K562 (cell line): Measurements from ENCODE around the gene TAF1B. TPM values are rescaled to one million over a fixed set of nuclear protein-coding genes. Genes with fewer than 3 reads are reported as not detected.
A peak's percentile ranks its signal among the peaks of the same experiment; 100 is the strongest.

Source experiments
- ATAC-seq: fragments of 200-7000 bp; cut with Tn5 transposase; 3 replicates; pipeline ENCODE4 v1.9.1; 2020; ENCODE audit warnings: moderate library complexity
- BruUV-seq: library from RNA; stranded (reverse); fragments of 400-500 nt; replicated peaks from 2 replicates; lab custom pipeline; 2021; lab: Mats Ljungman, UMichigan
- CTCF ChIA-PET: fragments of 300-600 bp; formaldehyde crosslinking; extraction: SDS; loops from one replicate; lab custom pipeline; 2021; ENCODE audit warnings: low intra/inter-chr PET ratio; lab: Yijun Ruan, JAX
- POLR2A ChIA-PET: fragments of 300-600, 350-650 bp; sonication (Branson Sonifier 250); formaldehyde crosslinking; extraction: SDS; loops from one replicate; lab custom pipeline; 2021; ENCODE audit warnings: antibody characterized with exemption, inconsistent platforms; lab: Yijun Ruan, JAX
- DNase-seq, 4 experiments: peaks; one replicate each; pipeline versions ENCODE4 v3.0.0 to v3.0.0-alpha.2; 2011 to 2018; ENCODE audit warnings: low spot score in 3 of 4, mixed read lengths in 3 of 4; ENCODE audit errors: extremely low read depth in 1 of 4
- FAIRE-seq: peaks from 2 replicates; lab custom pipeline; 2011; peaks lifted over from hg19 to GRCh38; lab: Jason Lieb, UNC
- H2AFZ ChIP-seq: 2 replicates; pipeline ENCODE4 v1.6.0; 2011; ENCODE audit warnings: low read depth, low read length, control low read depth, inconsistent platforms
- H3K27ac ChIP-seq: fragments of 200-600 bp; 3 replicates; pipeline ENCODE4 v1.8.0; 2011; ENCODE audit warnings: low read depth, mild to moderate bottlenecking, control low read depth, inconsistent platforms, low read length, moderate library complexity, mixed read lengths; ENCODE audit errors: extremely low read depth
- H3K27me3 ChIP-seq, 2 experiments: fragments of 300-600 bp in 1 of 2; 2 replicates in 1 of 2; 3 replicates in 1 of 2; pipeline versions ENCODE4 v1.6.0 to v1.8.0; 2011; ENCODE audit warnings: inconsistent platforms in 2 of 2, low read length in 2 of 2, mild to moderate bottlenecking in 1 of 2, mixed read lengths in 1 of 2, moderate library complexity in 1 of 2; ENCODE audit not compliant: control insufficient read depth in 2 of 2, insufficient read depth in 2 of 2
- H3K36me3 ChIP-seq: fragments of 300-600 bp; 3 replicates; pipeline ENCODE4 v1.8.0; 2011; ENCODE audit warnings: mild to moderate bottlenecking, low read length, inconsistent platforms; ENCODE audit not compliant: control insufficient read depth, insufficient read depth
- H3K4me1 ChIP-seq, 2 experiments: fragments of 200-600 bp in 1 of 2; replicated peaks in 1 of 2; 2 replicates in 1 of 2; 3 replicates in 1 of 2; pipeline versions ENCODE4 v1.5.1 to v1.8.0; 2011; ENCODE audit warnings: inconsistent platforms in 2 of 2, low read length in 2 of 2, mild to moderate bottlenecking in 1 of 2, mixed read lengths in 1 of 2, moderate library complexity in 1 of 2; ENCODE audit not compliant: control insufficient read depth in 2 of 2, insufficient read depth in 2 of 2
- H3K4me2 ChIP-seq: 2 replicates; pipeline ENCODE4 v1.6.1; 2011; ENCODE audit warnings: low read length, control low read depth, inconsistent platforms, mixed read lengths; ENCODE audit not compliant: insufficient read depth
- H3K4me3 ChIP-seq: fragments of 200-600 bp; sonication (generic), shearing (Covaris generic); 2 replicates; pipeline ENCODE4 v1.5.1; 2016; ENCODE audit warnings: control low read depth, inconsistent platforms
- H3K79me2 ChIP-seq: fragments of 200-600 bp; 3 replicates; pipeline ENCODE4 v1.8.0; 2011; ENCODE audit warnings: low read length, inconsistent platforms; ENCODE audit not compliant: control insufficient read depth, insufficient read depth
- H3K9ac ChIP-seq, 2 experiments: 2 replicates each; pipeline versions ENCODE4 v1.6.0 to v1.6.1; 2011; ENCODE audit warnings: low read depth in 2 of 2, low read length in 2 of 2, control low read depth in 1 of 2, inconsistent platforms in 1 of 2, mild to moderate bottlenecking in 1 of 2, mixed read lengths in 1 of 2; ENCODE audit not compliant: insufficient read depth in 1 of 2
- H3K9me1 ChIP-seq: one replicate; pipeline ENCODE4 v1.6.0; 2011; ENCODE audit warnings: inconsistent platforms, mild to moderate bottlenecking, low read length, moderate library complexity; ENCODE audit not compliant: control insufficient read depth, insufficient read depth
- H3K9me3 ChIP-seq: replicated peaks from 2 replicates; pipeline ENCODE4 v1.5.1; 2011; ENCODE audit warnings: low read depth, low read length, inconsistent platforms; ENCODE audit not compliant: control insufficient read depth, insufficient read depth
- H4K20me1 ChIP-seq: replicated peaks from 2 replicates; pipeline ENCODE4 v1.6.1; 2011; ENCODE audit warnings: low read length, inconsistent platforms, mixed read lengths; ENCODE audit not compliant: control insufficient read depth, insufficient read depth
- CAMTA2 ChIP-seq: fragments of 250-450 bp; sonication (Bioruptor Pico); conservative IDR thresholded peaks from 2 replicates; pipeline ENCODE4 v1.5.1; 2022
- CREB1 ChIP-seq, 2 experiments: sonication (generic) in 1 of 2; formaldehyde crosslinking in 1 of 2; IDR thresholded peaks; 2 replicates each; pipeline versions ENCODE4 v1.6.1 to v1.8.0; 2012 to 2022; ENCODE audit warnings: inconsistent platforms in 1 of 2, mild to moderate bottlenecking in 1 of 2, missing genetic modification reagents in 1 of 2, moderate library complexity in 1 of 2
- CREM ChIP-seq: IDR thresholded peaks from 2 replicates; pipeline ENCODE4 v1.6.1; 2014; ENCODE audit warnings: antibody characterized with exemption, low read depth
- GMEB1 ChIP-seq: fragments of 250-450 bp; sonication (Bioruptor Pico); IDR thresholded peaks from 2 replicates; pipeline ENCODE4 v1.4.0; 2020; ENCODE audit warnings: mild to moderate bottlenecking
- MCM7 ChIP-seq, 2 experiments: fragments of 450-650 bp; IDR thresholded peaks; 2 replicates each; pipeline ENCODE4 v1.6.1; 2016 to 2018
- PHF20 ChIP-seq: fragments of 450-650 bp; IDR thresholded peaks from 2 replicates; pipeline ENCODE4 v1.6.1; 2018; ENCODE audit not compliant: partially characterized antibody
- RBFOX2 ChIP-seq: fragments of 200-400 bp; formaldehyde crosslinking; IDR thresholded peaks from 2 replicates; pipeline ENCODE4 v1.6.1; 2017; ENCODE audit warnings: low read depth, mild to moderate bottlenecking, low read length, moderate library complexity
- SMAD2 ChIP-seq: fragments of 150-350 bp; IDR thresholded peaks from 2 replicates; pipeline ENCODE4 v1.6.1; 2014; ENCODE audit warnings: low read depth, mild to moderate bottlenecking, low read length
- SPI1 ChIP-seq: IDR thresholded peaks from 2 replicates; pipeline ENCODE4 v1.6.1; 2011; ENCODE audit warnings: low read depth, low read length, control low read depth, borderline replicate concordance
- TCF7L2 ChIP-seq: fragments of 150-350 bp; IDR thresholded peaks from 2 replicates; pipeline ENCODE4 v1.6.1; 2016; ENCODE audit warnings: low read depth, mild to moderate bottlenecking, low read length, moderate library complexity
- ZNF586 ChIP-seq: fragments of 450-650 bp; formaldehyde crosslinking; conservative IDR thresholded peaks from 2 replicates; pipeline ENCODE4 v1.4.0; 2020; ENCODE audit warnings: mild to moderate bottlenecking, moderate library complexity
- WGBS: fragments of 100-300 bp; shearing (Covaris generic); methylation state at CpG from one replicate; pipeline ENCODE4 v1.1.6; 2016; ENCODE audit warnings: low coverage, mixed read lengths; ENCODE audit not compliant: insufficient coverage; ENCODE audit errors: missing lambda C conversion rate; 5-methylcytosine and 5-hydroxymethylcytosine counted together
- in situ Hi-C: fragments of 300-500 bp; cut with MboI; formaldehyde crosslinking; loops from 4 replicates; pipeline ENCODE4 v1.15.0; 2018; ENCODE audit warnings: inconsistent platforms, mixed read lengths
- intact Hi-C: fragments of 100-400 bp; cut with micrococcal nuclease; formaldehyde crosslinking; loops from 2 replicates; pipeline ENCODE4 v1.14.2; 2022
- polyA plus RNA-seq, 8 experiments: library from polyadenylated mRNA; depleted of rRNA in 4 of 8; stranded (reverse) in 5 of 8; unstranded in 3 of 8; fragments of >200 nt; fragmentation: Nextera tagmentation in 2 of 8; fragmentation: Illumina TruSeq in 1 of 8; extraction: Ambion mirVana in 2 of 8; extraction: Trizol in 1 of 8; gene quantifications; 2 replicates each; pipeline versions ENCODE4 v1.2.1 to v1.2.3, GENCODE V29; 2011 to 2014; ENCODE audit warnings: inconsistent platforms in 1 of 8, missing spikeins in 1 of 8
- total RNA-seq, 7 experiments: library from RNA; depleted of rRNA in 6 of 7; stranded (reverse); fragments of >200 nt in 6 of 7; fragmentation: Illumina TruSeq in 2 of 7; extraction: Trizol in 2 of 7; gene quantifications; 2 replicates each; pipeline versions ENCODE4 v1.2.1 to v1.2.3, GENCODE V29; 2011 to 2021; ENCODE audit warnings: low replicate concordance in 1 of 7

Gene TAF1B
- total and polyA plus RNA-seq, 9 of the 15 experiments (the other 6 are each of a cell fraction or from before 2014, with no cell fraction given): 8.8 to 25.1 (median 17.3) TPM

GRCh38 chr2:9952856-9953503 lies 109.7 kb downstream of the TAF1B start:
- H3K9me1 ChIP-seq: no peaks in the 10 kb centered on the region
- 57% methylated on average over 8 of the region's 8 CpGs for WGBS
- H3K27ac ChIP-seq: no peak overlapping the region
- CTCF ChIA-PET: no interaction called here
- no peaks in the 10 kb centered on the region for H3K9me3 ChIP-seq
- no peaks in the 10 kb centered on the region for H3K27me3 ChIP-seq
- BruUV-seq: no TSS peak
- H3K9ac ChIP-seq: peak overlapping the region in 1 of 2 experiments; percentile 16; a peak in 1 of 4 replicates
- H3K36me3 ChIP-seq: peaks cover 8% of the 10 kb centered on the region; the same call in 1 of the 3 replicates
- no peak for TF ChIP-seq ZNF586 (CRISPR knock-in tag)
- TF ChIP-seq TCF7L2: no peak
- no peak for TF ChIP-seq SMAD2
- no peak for TF ChIP-seq CREB1 (IDR thresholded peaks at IDR 0.05)
- TF ChIP-seq CREB1 (CRISPR knock-in tag; IDR thresholded peaks at IDR 0.05): peak; percentile 50; the same call in 1 of the 2 replicates
- peak; percentile 71; the same call in 1 of the 2 replicates for TF ChIP-seq SPI1
- TF ChIP-seq CREM: 0 out of 2 replicates have a peak, but pooled peaks have one; percentile 14
- no peak for TF ChIP-seq CAMTA2 (CRISPR knock-in tag)
- 0 out of 2 replicates have a peak, but pooled peaks have one; percentile 24 for TF ChIP-seq RBFOX2
- TF ChIP-seq PHF20: no peak
- no peak for TF ChIP-seq GMEB1 (CRISPR knock-in tag)
- no peak for TF ChIP-seq MCM7 (IDR thresholded peaks at IDR 0.05)
- intact Hi-C loops (loop anchor here (5.0 kb wide), 1 partner anchor 786 kb away; no protein-coding TSS in a partner anchor), in situ Hi-C loops (no loop called here)
- H3K79me2 ChIP-seq: 0 out of 3 replicates have a peak, but pooled peaks cover 2% of the 10 kb centered on the region
- no peak for ATAC-seq
- peak overlapping the region; percentile 71; the same call in 1 of the 2 replicates for H3K4me2 ChIP-seq
- no peak for DNase-seq
- peak overlapping the region; percentile 79; the same call in 1 of the 2 replicates for H3K4me3 ChIP-seq
- H3K4me1 ChIP-seq: peaks cover 10 to 16% of the 10 kb centered on the region in 2 experiments; a peak in 3 of 5 replicates
- H4K20me1 ChIP-seq: no peaks in the 10 kb centered on the region
- FAIRE-seq: peak; percentile 82
- peak overlapping the region; percentile 86; the same call in 1 of the 2 replicates for H2AFZ ChIP-seq
- POLR2A ChIA-PET: no interaction called here
